Upper lobe of right lung (tissue), 1 donor: Measurements from ENCODE around the gene MYOZ3. TPM values are rescaled to one million over a fixed set of nuclear protein-coding genes. Genes with fewer than 3 reads are reported as not detected.

Experiments used
- ATAC-seq: fragments of 200-7000 bp; cut with Tn5 transposase; one replicate; pipeline ENCODE4 v1.9.1; 2020; ENCODE audit warnings: mild to moderate bottlenecking, moderate library complexity
- DNase-seq: peaks from one replicate; pipeline ENCODE4 v3.0.0-alpha.2; 2020
- H3K27ac ChIP-seq: fragments of 200-600 bp; one replicate; pipeline ENCODE4 v1.8.0; 2022
- H3K27me3 ChIP-seq: fragments of 200-600 bp; one replicate; pipeline ENCODE4 v1.8.0; 2022; ENCODE audit warnings: mild to moderate bottlenecking
- H3K36me3 ChIP-seq: fragments of 200-600 bp; one replicate; pipeline ENCODE4 v1.8.0; 2022
- H3K4me1 ChIP-seq: fragments of 200-600 bp; one replicate; pipeline ENCODE4 v1.8.0; 2022
- H3K4me3 ChIP-seq: fragments of 200-600 bp; one replicate; pipeline ENCODE4 v1.8.0; 2022; ENCODE audit warnings: mild to moderate bottlenecking
- H3K9me3 ChIP-seq: fragments of 200-600 bp; one replicate; pipeline ENCODE4 v1.8.0; 2022
- CTCF ChIP-seq: fragments of 200-600 bp; IDR thresholded peaks from one replicate; pipeline ENCODE4 v1.8.0; 2022; ENCODE audit warnings: antibody characterized with exemption
- intact Hi-C: fragments of 100-400 bp; cut with DNase I; formaldehyde crosslinking; loops from one replicate; pipeline ENCODE4 v1.11.0; 2022
- total RNA-seq: library from RNA; stranded (reverse); fragmentation: NEBNext Ultra II Directional; extraction: Animal tissue kit (Norgen Biotek cat#: 25700); gene quantifications from one replicate; pipeline ENCODE4 v1.2.1, GENCODE V29; 2021
- donor health status: DM: no; HTN: yes; CAD: no; lungs with severe emphysema.

MYOZ3 gene
- total RNA-seq, 1 donor from 2014 or later = 1.7 TPM

- H3K4me1 ChIP-seq = peaks cover 37% of the 10 kb centered on the region
- DNase-seq = no peak
- H3K9me3 ChIP-seq = no peaks in the 10 kb centered on the region
- H3K4me3 ChIP-seq = no peak overlapping the region
- H3K27me3 ChIP-seq = peaks cover 5% of the 10 kb centered on the region
- no peak for ATAC-seq
- peak overlapping the region; percentile 30 for H3K27ac ChIP-seq
- TF ChIP-seq CTCF = no peak
- H3K36me3 ChIP-seq = peaks cover 3% of the 10 kb centered on the region
- intact Hi-C loops = no loop called here
Measured at GRCh38 chr5:150628936-150629485, 32.0 kb upstream of the MYOZ3 start.

DNA sequence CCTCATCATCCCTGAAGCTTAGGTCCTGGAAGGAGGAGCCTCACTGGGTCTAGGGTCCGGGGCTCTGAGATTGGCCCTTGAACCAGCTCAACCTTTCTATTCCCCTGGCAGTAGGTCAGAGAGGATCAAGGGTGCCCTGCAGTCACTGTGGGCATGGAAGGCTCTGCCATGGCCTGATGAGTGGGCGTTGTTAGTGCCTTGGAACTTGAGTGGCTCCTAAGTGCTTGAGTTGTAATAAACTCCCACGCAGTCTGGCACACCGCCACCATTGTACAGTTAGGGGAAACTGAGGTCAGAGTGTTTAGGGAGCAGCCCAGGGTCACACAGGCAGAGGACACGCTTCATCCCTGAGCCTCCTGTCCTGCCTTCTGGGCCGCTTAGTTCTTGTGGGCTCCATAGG is 31.0 kb upstream of the MYOZ3 start:
- intact Hi-C loops = no loop called here
- peaks cover 3% of the 10 kb centered on the region for H3K36me3 ChIP-seq
- H3K27ac ChIP-seq = no peak overlapping the region
- no peak for TF ChIP-seq CTCF
- ATAC-seq (no peak), DNase-seq (no peak)
- no peaks in the 10 kb centered on the region for H3K9me3 ChIP-seq
- H3K4me1 ChIP-seq = peaks cover 34% of the 10 kb centered on the region
- peaks cover 3% of the 10 kb centered on the region for H3K27me3 ChIP-seq
- no peak overlapping the region for H3K4me3 ChIP-seq

DNA sequence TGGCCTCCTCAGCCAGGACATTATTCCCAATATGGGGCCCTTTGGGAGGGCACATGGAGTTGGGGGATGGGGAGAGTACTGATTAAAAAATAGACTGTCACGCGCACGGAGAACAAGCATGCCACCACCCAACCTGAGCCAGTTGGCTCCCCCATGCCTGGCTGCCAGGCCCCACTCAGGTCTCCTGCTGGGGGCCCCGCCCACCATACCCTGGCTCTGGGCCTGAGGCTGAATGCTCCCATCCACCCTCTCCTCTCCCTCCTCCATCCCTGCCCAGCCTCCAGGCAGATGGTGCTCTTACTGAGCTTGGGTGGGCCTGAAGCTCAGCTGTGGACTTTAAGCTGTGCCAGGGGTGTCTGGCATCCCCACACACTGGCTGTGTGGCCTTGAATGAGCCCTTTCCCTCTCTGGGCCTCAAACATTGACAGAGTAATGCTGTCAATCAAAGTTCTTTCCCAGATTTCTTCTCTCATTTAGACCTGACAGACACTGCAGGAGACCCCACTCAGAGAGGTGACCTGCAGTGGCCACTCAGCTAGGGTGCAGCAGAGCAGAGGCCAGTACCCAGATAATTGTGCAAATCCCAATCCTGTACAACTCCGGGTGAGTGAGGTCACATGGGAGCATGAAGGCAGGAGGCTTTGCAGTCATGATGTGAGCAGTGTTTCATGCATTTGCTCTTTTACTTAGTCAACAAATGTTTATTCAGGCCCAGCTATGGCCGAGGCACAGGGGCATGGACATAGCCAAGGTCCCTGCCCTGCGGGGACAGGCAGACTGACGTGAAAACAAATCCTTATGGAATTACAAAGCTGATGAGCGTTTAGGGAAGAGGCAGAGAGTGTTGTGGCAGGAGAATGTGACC is 30.4 kb upstream of the MYOZ3 start:
- no peak for TF ChIP-seq CTCF

GRCh38 chr5:150631326-150631701 is 29.7 kb upstream of the MYOZ3 start:
- H3K4me1 ChIP-seq = peaks cover 38% of the 10 kb centered on the region

More for the DNA sequence above, 30.4 kb upstream of the MYOZ3 start:
- Histone ChIP-seq H3K4me3 (no peak overlapping the region), H3K9me3 (no peaks in the 10 kb centered on the region), H3K4me1 (peaks cover 35% of the 10 kb centered on the region), H3K36me3 (peaks cover 3% of the 10 kb centered on the region), H3K27ac (no peak overlapping the region), H3K27me3 (no peaks in the 10 kb centered on the region)
- ATAC-seq (no peak), DNase-seq (no peak)
- intact Hi-C loops = no loop called here

More at GRCh38 chr5:150631326-150631701, 29.7 kb upstream of the MYOZ3 start:
- intact Hi-C loops = no loop called here
- H3K36me3 ChIP-seq = peaks cover 3% of the 10 kb centered on the region
- H3K27ac ChIP-seq = no peak overlapping the region
- no peaks in the 10 kb centered on the region for H3K27me3 ChIP-seq
- DNase-seq = no peak
- H3K4me3 ChIP-seq = no peak overlapping the region
- ATAC-seq = no peak
- no peak for TF ChIP-seq CTCF
- no peaks in the 10 kb centered on the region for H3K9me3 ChIP-seq
